ENCODE measurements around the gene SPTBN4. TPM values are rescaled to one million over a fixed set of nuclear protein-coding genes. Genes with fewer than 3 reads are reported as not detected.

The SPTBN4 gene
- total and polyA plus RNA-seq, 2 donors (not counting 1 experiment from before 2014, with no cell fraction given) = 1.3 to 6.6 TPM

- DNase-seq (ENCODE audit: low read depth in 2 of 2) = no peak
- TF ChIP-seq CTCF (conservative IDR thresholded peaks at IDR 0.05 in 1 of 2, IDR thresholded peaks at IDR 0.05 in 1 of 2; ENCODE audit: low read depth in 1 of 2, low read length in 2 of 2) = no peak
- TF ChIP-seq EZH2 (IDR thresholded peaks at IDR 0.05; ENCODE audit: low read length, missing control alignments) = no peak
- Histone ChIP-seq H3K36me3 (ENCODE audit: control insufficient read depth, insufficient read depth, low read length) (peaks cover 4% of the 10 kb centered on the region), H3K27ac (ENCODE audit: insufficient read depth, low read length) (no peak overlapping the region), H3K27me3 (ENCODE audit: control insufficient read depth, insufficient read depth, low read length) (no peaks in the 10 kb centered on the region), H3K4me3 (replicated peaks in 1 of 4; ENCODE audit: control extremely low read depth in 1 of 4, insufficient read depth in 1 of 4, low read depth in 3 of 4, low read length in 4 of 4) (no peak overlapping the region), H4K20me1 (ENCODE audit: control insufficient read depth, extremely low read depth, insufficient read depth, low read length) (no peaks in the 10 kb centered on the region), H3K4me2 (ENCODE audit: extremely low read depth, insufficient read depth, low read length) (no peak overlapping the region), H3K4me1 (ENCODE audit: control insufficient read depth, extremely low read depth, insufficient read depth, low read length) (peaks cover 6% of the 10 kb centered on the region), H3K79me2 (ENCODE audit: control insufficient read depth, insufficient read depth, low read length) (no peaks in the 10 kb centered on the region), H3K9ac (ENCODE audit: insufficient read depth, low read length) (no peak overlapping the region), H2AFZ (ENCODE audit: low read length) (no peak overlapping the region), H3K9me3 (ENCODE audit: control insufficient read depth, insufficient read depth, low read depth, low read length) (no peaks in the 10 kb centered on the region)
Observed at GRCh38 chr19:40611096-40611495, 144.3 kb downstream of the SPTBN4 start.

DNA sequence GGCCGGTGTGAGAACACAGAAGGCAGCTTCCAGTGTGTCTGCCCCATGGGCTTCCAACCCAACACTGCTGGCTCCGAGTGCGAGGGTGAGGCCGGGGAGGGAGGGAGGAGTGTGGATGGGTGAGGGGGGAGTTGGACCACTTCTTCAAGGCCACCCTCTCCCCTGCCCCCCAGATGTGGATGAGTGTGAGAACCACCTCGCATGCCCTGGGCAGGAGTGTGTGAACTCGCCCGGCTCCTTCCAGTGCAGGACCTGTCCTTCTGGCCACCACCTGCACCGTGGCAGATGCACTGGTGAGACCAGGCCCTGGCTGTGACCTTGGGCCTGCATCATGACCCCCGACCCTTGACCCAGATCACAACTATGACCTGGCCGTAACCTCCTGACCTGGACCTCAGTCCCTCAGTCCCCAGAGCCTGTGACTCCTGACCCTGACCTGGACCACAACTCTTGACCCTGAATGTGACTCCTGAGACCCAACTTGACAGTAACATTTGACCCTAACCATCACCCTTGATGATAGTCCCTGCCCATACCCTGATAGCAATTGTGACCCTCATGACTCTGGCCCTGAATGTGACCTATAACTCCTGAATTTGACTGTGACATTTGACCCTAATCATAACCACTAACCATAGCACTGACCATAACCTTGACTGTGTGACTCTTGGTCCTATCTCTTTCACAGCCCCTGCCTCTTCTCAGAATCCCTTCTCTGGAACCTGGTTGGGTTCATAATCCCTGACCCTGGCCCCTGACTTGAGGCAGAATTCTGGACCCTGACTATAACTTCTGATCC, 145.3 kb downstream of the SPTBN4 start:
- Histone ChIP-seq H3K79me2 (ENCODE audit: control insufficient read depth, insufficient read depth, low read length) (no peaks in the 10 kb centered on the region), H3K4me1 (ENCODE audit: control insufficient read depth, extremely low read depth, insufficient read depth, low read length) (peaks cover 6% of the 10 kb centered on the region), H3K4me3 (replicated peaks in 1 of 4; ENCODE audit: control extremely low read depth in 1 of 4, insufficient read depth in 1 of 4, low read depth in 3 of 4, low read length in 4 of 4) (no peak overlapping the region), H3K4me2 (ENCODE audit: extremely low read depth, insufficient read depth, low read length) (no peak overlapping the region), H4K20me1 (ENCODE audit: control insufficient read depth, extremely low read depth, insufficient read depth, low read length) (no peaks in the 10 kb centered on the region), H3K27ac (ENCODE audit: insufficient read depth, low read length) (no peak overlapping the region), H3K9ac (ENCODE audit: insufficient read depth, low read length) (no peak overlapping the region), H3K27me3 (ENCODE audit: control insufficient read depth, insufficient read depth, low read length) (no peaks in the 10 kb centered on the region), H3K9me3 (ENCODE audit: control insufficient read depth, insufficient read depth, low read depth, low read length) (no peaks in the 10 kb centered on the region), H3K36me3 (ENCODE audit: control insufficient read depth, insufficient read depth, low read length) (peaks cover 4% of the 10 kb centered on the region), H2AFZ (ENCODE audit: low read length) (no peak overlapping the region)
- DNase-seq (ENCODE audit: low read depth in 2 of 2) = no peak
- TF ChIP-seq CTCF (conservative IDR thresholded peaks at IDR 0.05 in 1 of 2, IDR thresholded peaks at IDR 0.05 in 1 of 2; ENCODE audit: low read depth in 1 of 2, low read length in 2 of 2) = no peak
- TF ChIP-seq EZH2 (IDR thresholded peaks at IDR 0.05; ENCODE audit: low read length, missing control alignments) = no peak

- no peak overlapping the region for H3K27ac ChIP-seq (ENCODE audit: insufficient read depth, low read length)
- H3K36me3 ChIP-seq (ENCODE audit: control insufficient read depth, insufficient read depth, low read length) = peaks cover 4% of the 10 kb centered on the region
- no peaks in the 10 kb centered on the region for H3K79me2 ChIP-seq (ENCODE audit: control insufficient read depth, insufficient read depth, low read length)
- DNase-seq (ENCODE audit: low read depth in 2 of 2) = peak in 1 of 2 donors; percentile 41
- no peak overlapping the region for H3K4me2 ChIP-seq (ENCODE audit: extremely low read depth, insufficient read depth, low read length)
- no peak overlapping the region for H3K4me3 ChIP-seq (replicated peaks in 1 of 4; ENCODE audit: control extremely low read depth in 1 of 4, insufficient read depth in 1 of 4, low read depth in 3 of 4, low read length in 4 of 4)
- H3K9ac ChIP-seq (ENCODE audit: insufficient read depth, low read length) = no peak overlapping the region
- TF ChIP-seq EZH2 (IDR thresholded peaks at IDR 0.05; ENCODE audit: low read length, missing control alignments) (no peak), CTCF (conservative IDR thresholded peaks at IDR 0.05 in 1 of 2, IDR thresholded peaks at IDR 0.05 in 1 of 2; ENCODE audit: low read depth in 1 of 2, low read length in 2 of 2) (no peak)
- peaks cover 6% of the 10 kb centered on the region for H3K4me1 ChIP-seq (ENCODE audit: control insufficient read depth, extremely low read depth, insufficient read depth, low read length)
- no peaks in the 10 kb centered on the region for H4K20me1 ChIP-seq (ENCODE audit: control insufficient read depth, extremely low read depth, insufficient read depth, low read length)
- no peak overlapping the region for H2AFZ ChIP-seq (ENCODE audit: low read length)
- no peaks in the 10 kb centered on the region for H3K27me3 ChIP-seq (ENCODE audit: control insufficient read depth, insufficient read depth, low read length)
- no peaks in the 10 kb centered on the region for H3K9me3 ChIP-seq (ENCODE audit: control insufficient read depth, insufficient read depth, low read depth, low read length)
Observed at GRCh38 chr19:40612831-40613689, 146.3 kb downstream of the SPTBN4 start.

Data from fibroblast of lung (primary cell).